Measurements from ENCODE around the gene DGUOK.
"Not testable (repeated sequence)": the region's sequence is repeated elsewhere in the genome, so short reads cannot be mapped to it uniquely, and the experiment has no call there.

Gene DGUOK

GRCh38 chr2:73920577-73921545 lies 5.8 kb upstream of the DGUOK start:
- DNase-seq (ENCODE audit: low read depth), result no peak

- no peak for DNase-seq (ENCODE audit: low read depth)
These were observed 5.1 kb upstream of the DGUOK start for GRCh38 chr2:73921581-73921980.

GRCh38 chr2:73922681-73923080 lies 4.0 kb upstream of the DGUOK start:
- no peak for DNase-seq (ENCODE audit: low read depth)

- DNase-seq (ENCODE audit: low read depth), result no peak
These were observed 1.5 kb upstream of the DGUOK start for GRCh38 chr2:73925033-73925704.

GRCh38 chr2:73925853-73926492 lies 707 bp upstream of the DGUOK start:
- no peak for DNase-seq (ENCODE audit: low read depth)

- DNase-seq (ENCODE audit: low read depth), result no peak
These were observed 664 bp downstream of the DGUOK start for GRCh38 chr2:73927344-73927743.

GRCh38 chr2:73928963-73929347 lies 2.3 kb downstream of the DGUOK start:
- DNase-seq (ENCODE audit: low read depth), result no peak

- DNase-seq (ENCODE audit: low read depth), result no peak
These were observed 3.7 kb downstream of the DGUOK start for GRCh38 chr2:73930386-73930785.

GRCh38 chr2:73931531-73932500 lies 5.1 kb downstream of the DGUOK start:
- DNase-seq (ENCODE audit: low read depth), result no peak

- no peak for DNase-seq (ENCODE audit: low read depth)
These were observed 6.5 kb downstream of the DGUOK start for GRCh38 chr2:73933194-73933593.

- DNase-seq (ENCODE audit: low read depth), result no peak
These were observed 9.0 kb downstream of the DGUOK start for GRCh38 chr2:73935641-73936040.

- DNase-seq (ENCODE audit: low read depth), result no peak
These were observed 10.6 kb downstream of the DGUOK start for GRCh38 chr2:73937103-73937885.

GRCh38 chr2:73937899-73938298 lies 11.2 kb downstream of the DGUOK start:
- no peak for DNase-seq (ENCODE audit: low read depth)

- peak; percentile 45 for DNase-seq (ENCODE audit: low read depth)
These were observed 12.2 kb downstream of the DGUOK start for GRCh38 chr2:73938718-73939352.

- peak; percentile 57 for DNase-seq (ENCODE audit: low read depth)
These were observed 12.7 kb downstream of the DGUOK start for GRCh38 chr2:73939419-73939818.

GRCh38 chr2:73940066-73940465 lies 13.4 kb downstream of the DGUOK start:
- not testable (repeated sequence) for DNase-seq (ENCODE audit: low read depth)

GRCh38 chr2:73942664-73943063 lies 16.0 kb downstream of the DGUOK start:
- no peak for DNase-seq (ENCODE audit: low read depth)

GRCh38 chr2:73944714-73945113 lies 18.0 kb downstream of the DGUOK start:
- DNase-seq (ENCODE audit: low read depth), result no peak

- no peak for DNase-seq (ENCODE audit: low read depth)
These were observed 19.5 kb downstream of the DGUOK start for GRCh38 chr2:73946215-73946614.

- no peak for DNase-seq (ENCODE audit: low read depth)
These were observed 20.0 kb downstream of the DGUOK start for GRCh38 chr2:73946666-73947065.
